Spleen (tissue), 11 donors: ENCODE measurements around the gene CSNK1G2. TPM values are rescaled to one million over a fixed set of nuclear protein-coding genes. Genes with fewer than 3 reads are reported as not detected.

ENCODE experiments used
- DNase-seq: peaks from one replicate; pipeline ENCODE4 v3.0.0-alpha.2; 2020
- H3K27ac ChIP-seq, 8 donors: fragments of 200-600 bp; sonication (generic) in 7 of 8; 1 replicate in 4 of 8; 2 replicates in 4 of 8; pipeline versions ENCODE4 v1.5.0 to v1.8.0; 2016 to 2021; ENCODE audit warnings: inconsistent platforms in 4 of 8, mild to moderate bottlenecking in 4 of 8, moderate library complexity in 1 of 8
- H3K27me3 ChIP-seq, 7 donors: fragments of 200-600 bp; sonication (generic) in 6 of 7; replicated peaks in 1 of 7; 1 replicate in 4 of 7; 2 replicates in 3 of 7; pipeline versions ENCODE4 v1.5.0 to v1.8.0; 2016 to 2021; ENCODE audit warnings: inconsistent platforms in 3 of 7, mild to moderate bottlenecking in 1 of 7
- H3K36me3 ChIP-seq, 6 donors: fragments of 200-600 bp; sonication (generic) in 5 of 6; 1 replicate in 4 of 6; 2 replicates in 2 of 6; pipeline versions ENCODE4 v1.5.0 to v1.8.0; 2016 to 2021; ENCODE audit warnings: inconsistent platforms in 2 of 6
- H3K4me1 ChIP-seq, 6 donors: fragments of 200-600 bp; sonication (generic) in 5 of 6; 1 replicate in 3 of 6; 2 replicates in 3 of 6; pipeline versions ENCODE4 v1.5.0 to v1.8.0; 2016 to 2021; ENCODE audit warnings: inconsistent platforms in 3 of 6
- H3K4me3 ChIP-seq, 8 donors: fragments of 200-600 bp; sonication (generic) in 7 of 8; 1 replicate in 4 of 8; 2 replicates in 4 of 8; pipeline versions ENCODE4 v1.5.0 to v1.8.0; 2016 to 2021; ENCODE audit warnings: inconsistent platforms in 4 of 8, mild to moderate bottlenecking in 4 of 8, moderate library complexity in 2 of 8
- H3K9me3 ChIP-seq, 8 donors: fragments of 200-600 bp; sonication (generic) in 7 of 8; 1 replicate in 4 of 8; 2 replicates in 4 of 8; pipeline versions ENCODE4 v1.5.0 to v1.8.0; 2016 to 2021; ENCODE audit warnings: inconsistent platforms in 4 of 8
- CTCF ChIP-seq, 11 experiments: fragments of 200-600 bp in 7 of 11; fragments of 450-650 bp in 4 of 11; sonication (generic) in 4 of 11; IDR thresholded peaks in 8 of 11; conservative IDR thresholded peaks in 3 of 11; 1 replicate in 7 of 11; 2 replicates in 4 of 11; pipeline versions ENCODE4 v1.4.0 to v1.8.0; 2016 to 2021; ENCODE audit warnings: antibody characterized with exemption in 11 of 11, inconsistent platforms in 4 of 11, mild to moderate bottlenecking in 1 of 11
- POLR2A ChIP-seq, 3 donors: fragments of 450-650 bp; IDR thresholded peaks; one replicate each; pipeline ENCODE4 v1.5.1; 2017; ENCODE audit warnings: antibody characterized with exemption in 3 of 3, mild to moderate bottlenecking in 1 of 3
- POLR2AphosphoS5 ChIP-seq, 3 donors: sonication (generic); formaldehyde crosslinking; IDR thresholded peaks; one replicate each; pipeline ENCODE4 v1.5.1; 2017; ENCODE audit warnings: antibody characterized with exemption in 3 of 3
- WGBS, 5 donors: extraction: QIAGEN DNeasy Blood & Tissue Kit in 3 of 5; methylation state at CpG; one replicate each; pipeline versions ENCODE4 v1.1.5 to v1.1.7; 2013 to 2018; 5-methylcytosine and 5-hydroxymethylcytosine counted together
- intact Hi-C: fragments of 100-400 bp; cut with DNase I; formaldehyde crosslinking; loops from one replicate; pipeline ENCODE4 v1.15.0; 2023; ENCODE audit warnings: low total_unique reads
- polyA plus RNA-seq, 3 donors: library from polyadenylated mRNA; stranded (reverse); fragments of 200-250 nt; gene quantifications; one replicate each; pipeline ENCODE4 v1.2.1, GENCODE V29; 2013
- total RNA-seq, 7 donors: library from RNA; depleted of rRNA in 3 of 7; stranded (reverse); fragments of >200 nt in 3 of 7; fragmentation: NEBNext Ultra II Directional in 4 of 7; extraction: Animal tissue kit (Norgen Biotek cat#: 25700) in 4 of 7; gene quantifications; one replicate each; pipeline versions ENCODE4 v1.1.0 to v1.2.1, GENCODE V29; 2016 to 2021
- donor health status: healthy with polysubstance abuse.
- donor health status: DM: no; HTN: no; CAD: no; lungs with moderate emphysema.
- donor health status: DM: no; HTN: no; CAD: no.
- donor health status: Bipolar disorder and iron deficiency.
- donor health status: healthy.
- donor health status: DM: no; HTN: no; CAD: no.
- donor health status: DM: yes; HTN: yes; CAD: no.

Gene CSNK1G2
- total and polyA plus RNA-seq, 10 donors: 52.5 to 120 (median 93.8) TPM

- Histone ChIP-seq H3K27ac (peak overlapping the region in 3 of 8 donors; percentile 99), H3K9me3 (no peaks in the 10 kb centered on the region), H3K27me3 (no peaks in the 10 kb centered on the region), H3K4me3 (peak overlapping the region in 1 of 8 donors; percentile 92), H3K4me1 (peaks cover 28 to 85% (median 75%) of the 10 kb centered on the region in 6 donors), H3K36me3 (peaks cover 0 to 25% (median 4%) of the 10 kb centered on the region in 6 donors)
- DNase-seq: no peak
- 91 to 93% (median 92%) methylated on average over 3 to 30 of the region's 30 CpGs for WGBS, 5 donors
- TF ChIP-seq POLR2A (IDR thresholded peaks at IDR 0.05) (no peak), POLR2AphosphoS5 (IDR thresholded peaks at IDR 0.05) (no peak), CTCF (IDR thresholded peaks at IDR 0.05 in 8 of 11, conservative IDR thresholded peaks at IDR 0.05 in 3 of 11) (no peak)
- intact Hi-C loops: loop anchor here (5.0 kb wide), 1 partner anchor 67 kb away; no protein-coding TSS in a partner anchor
Measured at GRCh38 chr19:1944916-1945561, 4.1 kb downstream of the CSNK1G2 start.

- Histone ChIP-seq H3K4me3 (no peak overlapping the region), H3K9me3 (no peaks in the 10 kb centered on the region), H3K27me3 (no peaks in the 10 kb centered on the region), H3K4me1 (peaks cover 24 to 88% (median 75%) of the 10 kb centered on the region in 6 donors), H3K27ac (peak overlapping the region in 2 of 8 donors; percentile 39 to 99), H3K36me3 (peaks cover 0 to 33% (median 4%) of the 10 kb centered on the region in 6 donors)
- no peak for DNase-seq
- intact Hi-C loops: loop anchor here (5.0 kb wide), 1 partner anchor 66 kb away; no protein-coding TSS in a partner anchor
- WGBS, 5 donors: 68 to 81% (median 72%) methylated on average over 18 of the region's 18 CpGs
- peak; percentile 11 to 48 (median 37) for TF ChIP-seq POLR2AphosphoS5 (IDR thresholded peaks at IDR 0.05)
- TF ChIP-seq POLR2A (IDR thresholded peaks at IDR 0.05): no peak
- peak; percentile 17 to 73 (median 65) for TF ChIP-seq CTCF (IDR thresholded peaks at IDR 0.05 in 8 of 11, conservative IDR thresholded peaks at IDR 0.05 in 3 of 11)
Measured at GRCh38 chr19:1945899-1946298, 4.9 kb downstream of the CSNK1G2 start.

- TF ChIP-seq CTCF (IDR thresholded peaks at IDR 0.05 in 8 of 11, conservative IDR thresholded peaks at IDR 0.05 in 3 of 11) (no peak), POLR2AphosphoS5 (IDR thresholded peaks at IDR 0.05) (peak in 2 of 3 donors; percentile 50 to 73), POLR2A (IDR thresholded peaks at IDR 0.05) (no peak)
- Histone ChIP-seq H3K4me1 (peaks cover 24 to 99% (median 78%) of the 10 kb centered on the region in 6 donors), H3K9me3 (no peaks in the 10 kb centered on the region), H3K4me3 (no peak overlapping the region), H3K36me3 (peaks cover 0 to 45% (median 6%) of the 10 kb centered on the region in 6 donors), H3K27ac (peak overlapping the region in 7 of 8 donors; percentile 20 to 75 (median 65)), H3K27me3 (no peaks in the 10 kb centered on the region)
- DNase-seq: no peak
- 62 to 84% (median 71%) methylated on average over 5 to 34 of the region's 34 CpGs for WGBS, 5 donors
- intact Hi-C loops: loop anchor here (5.0 kb wide), 1 partner anchor 65 kb away; no protein-coding TSS in a partner anchor
Measured at GRCh38 chr19:1947651-1948209, 6.8 kb downstream of the CSNK1G2 start.
